GM12878 (cell line): ENCODE results near the gene SULF2. TPM values are rescaled to one million over a fixed set of nuclear protein-coding genes. Genes with fewer than 3 reads are reported as not detected.

ENCODE experiments used
- ATAC-seq: fragments of 200-7000 bp; cut with Tn5 transposase; 3 replicates; pipeline ENCODE4 v1.9.1; 2020; ENCODE audit warnings: mild to moderate bottlenecking, moderate library complexity
- BruUV-seq: library from RNA; stranded (reverse); fragments of 400-500 nt; replicated peaks from 2 replicates; lab custom pipeline; 2021; lab: Mats Ljungman, UMichigan
- CTCF ChIA-PET: fragments of 300-600 bp; sonication (Branson Sonifier 250); formaldehyde crosslinking; extraction: SDS; loops from one replicate; lab custom pipeline; 2021; ENCODE audit warnings: inconsistent platforms; lab: Yijun Ruan, JAX
- POLR2A ChIA-PET: fragments of 350-600 bp; formaldehyde crosslinking; extraction: SDS; loops from one replicate; lab custom pipeline; 2021; ENCODE audit warnings: inconsistent platforms; lab: Charles Lee
- RAD21 ChIA-PET: fragments of 300-600 bp; sonication (Branson Sonifier 250); formaldehyde crosslinking; loops from one replicate; lab custom pipeline; 2023; ENCODE audit warnings: antibody characterized with exemption; ENCODE audit not compliant: unreplicated experiment; lab: Charles Lee
- SMC1A ChIA-PET: fragments of 300-600 bp; sonication (Branson Sonifier 250); formaldehyde crosslinking; loops from one replicate; lab custom pipeline; 2023; ENCODE audit not compliant: unreplicated experiment, uncharacterized antibody; lab: Charles Lee
- DNase-seq: peaks from one replicate; pipeline ENCODE4 v3.0.0-alpha.2; 2011; ENCODE audit warnings: low read depth, low spot score
- FAIRE-seq: peaks from 3 replicates; lab custom pipeline; 2011; peaks lifted over from hg19 to GRCh38; lab: Jason Lieb, UNC
- H2AFZ ChIP-seq: 2 replicates; pipeline ENCODE4 v1.6.0; 2011; ENCODE audit warnings: low read depth, low read length, control low read depth; ENCODE audit not compliant: control insufficient read depth
- H3K27ac ChIP-seq: 2 replicates; pipeline ENCODE4 v1.5.1; 2011; ENCODE audit warnings: control low read depth; ENCODE audit not compliant: control insufficient read depth, insufficient read depth
- H3K27me3 ChIP-seq, 2 experiments: replicated peaks in 1 of 2; 2 replicates each; pipeline versions ENCODE4 v1.6.0 to v1.6.1; 2011; ENCODE audit warnings: low read length in 1 of 2; ENCODE audit not compliant: control insufficient read depth in 2 of 2, insufficient read depth in 2 of 2
- H3K36me3 ChIP-seq, 2 experiments: 2 replicates each; pipeline ENCODE4 v1.5.1; 2011; ENCODE audit warnings: low read length in 1 of 2; ENCODE audit not compliant: control insufficient read depth in 2 of 2, insufficient read depth in 2 of 2
- H3K4me1 ChIP-seq: 2 replicates; pipeline ENCODE4 v1.6.1; 2011; ENCODE audit warnings: mild to moderate bottlenecking, low read length, moderate library complexity, mixed read lengths; ENCODE audit not compliant: control insufficient read depth, insufficient read depth
- H3K4me2 ChIP-seq: 2 replicates; pipeline ENCODE4 v1.6.0; 2011; ENCODE audit warnings: control low read depth; ENCODE audit not compliant: control insufficient read depth, insufficient read depth
- H3K4me3 ChIP-seq: fragments of 200-600 bp; sonication (generic); 2 replicates; pipeline ENCODE4 v1.5.1; 2016
- H3K79me2 ChIP-seq: 2 replicates; pipeline ENCODE4 v1.6.0; 2011; ENCODE audit warnings: low read length; ENCODE audit not compliant: control insufficient read depth, insufficient read depth
- H3K9ac ChIP-seq: 2 replicates; pipeline ENCODE4 v1.8.0; 2011; ENCODE audit warnings: low read length, control low read depth, mixed read lengths; ENCODE audit not compliant: control insufficient read depth, insufficient read depth
- H3K9me3 ChIP-seq: replicated peaks from 3 replicates; pipeline ENCODE4 v1.5.1; 2011; ENCODE audit warnings: mild to moderate bottlenecking, low read length; ENCODE audit not compliant: control insufficient read depth, insufficient read depth
- H4K20me1 ChIP-seq: 2 replicates; pipeline ENCODE4 v1.6.0; 2011; ENCODE audit not compliant: control insufficient read depth, insufficient read depth
- EZH2 ChIP-seq: IDR thresholded peaks from 2 replicates; pipeline ENCODE4 v1.6.1; 2012; ENCODE audit warnings: low read depth, mild to moderate bottlenecking, control low read depth, inconsistent platforms, low read length, borderline replicate concordance; ENCODE audit not compliant: control insufficient read depth
- MYC ChIP-seq: IDR thresholded peaks from 2 replicates; pipeline ENCODE4 v1.6.1; 2011; ENCODE audit warnings: mild to moderate bottlenecking, low read length, moderate library complexity, inconsistent platforms; ENCODE audit not compliant: insufficient read depth, insufficient replicate concordance, insufficient read length, severe bottlenecking
- NFXL1 ChIP-seq: fragments of 450-650 bp; IDR thresholded peaks from 2 replicates; pipeline ENCODE4 v1.6.1; 2017; ENCODE audit warnings: antibody characterized with exemption, mild to moderate bottlenecking, borderline replicate concordance
- RCOR1 ChIP-seq: conservative IDR thresholded peaks from 2 replicates; pipeline ENCODE4 v1.6.1; 2012; ENCODE audit warnings: low read depth, low read length, improper control_type of control experiment
- SP1 ChIP-seq: IDR thresholded peaks from one replicate; pipeline ENCODE4 v1.6.1; 2011; ENCODE audit warnings: low read depth, low read length
- whole genome bisulfite sequencing: methylation state at CpG from one replicate; pipeline ENCODE4 v1.1.6; 2016; ENCODE audit warnings: low lambda C conversion rate; ENCODE audit not compliant: insufficient replicate concordance, insufficient coverage; ENCODE audit errors: missing lambda C conversion rate; 5-methylcytosine and 5-hydroxymethylcytosine counted together
- in situ Hi-C: fragments of 300-500 bp; cut with MboI; formaldehyde crosslinking; loops from 9 replicates; pipeline ENCODE4 v1.14.3; 2018; ENCODE audit warnings: mixed read lengths
- intact Hi-C: fragments of 100-400 bp; cut with micrococcal nuclease; formaldehyde crosslinking; loops from one replicate; pipeline ENCODE4 v1.14.2; 2022; ENCODE audit not compliant: unreplicated experiment
- polyA plus RNA-seq, 11 experiments: library from polyadenylated mRNA; depleted of rRNA in 4 of 11; unstranded in 6 of 11; stranded (reverse) in 5 of 11; fragments of >200 nt; fragmentation: Nextera tagmentation in 4 of 11; fragmentation: Illumina TruSeq in 1 of 11; extraction: Ambion mirVana in 4 of 11; extraction: Trizol in 1 of 11; gene quantifications; 1 replicate in 1 of 11; 2 replicates in 10 of 11; pipeline versions ENCODE4 v1.2.1 to v1.2.3, GENCODE V29; 2011 to 2016; ENCODE audit warnings: inconsistent platforms in 2 of 11, missing spikeins in 2 of 11, low read depth in 1 of 11
- total RNA-seq, 4 experiments: library from RNA; depleted of rRNA in 3 of 4; stranded (reverse); fragments of >200 nt in 3 of 4; fragmentation: Illumina TruSeq in 1 of 4; extraction: Trizol in 1 of 4; gene quantifications; 2 replicates each; pipeline versions ENCODE4 v1.2.1 to v1.2.3, GENCODE V29; 2013 to 2021
- TF ChIP-seq, protein P1 (sequence below): fragments of 150-350 bp; IDR thresholded peaks from 2 replicates; pipeline ENCODE4 v1.6.1; 2016; ENCODE audit warnings: low read depth, low read length

SULF2 gene
- total and polyA plus RNA-seq, 10 of the 15 experiments (the other 5 are each of a cell fraction or from before 2014, with no cell fraction given), result 0.69 to 4.1 (median 1.6) TPM

DNA sequence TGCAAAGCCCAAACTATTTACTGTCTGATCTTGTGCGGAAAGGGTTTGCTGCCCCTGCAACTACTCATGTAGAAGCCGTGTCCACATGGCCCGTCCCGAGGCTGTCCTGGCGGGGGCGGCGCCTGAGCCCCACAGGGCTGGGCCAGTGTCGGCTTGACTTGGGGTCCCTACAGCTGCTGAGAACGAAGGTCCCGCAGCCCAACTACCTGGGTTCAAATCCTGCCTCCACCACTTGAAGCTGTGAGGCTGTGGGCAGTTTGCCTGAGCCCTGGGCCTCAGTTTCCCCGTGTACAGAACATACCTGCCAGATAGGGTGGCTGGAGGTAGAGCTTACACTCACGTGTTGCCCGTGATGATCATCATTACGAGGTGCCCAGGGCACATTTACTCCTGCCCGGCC is 111.1 kb downstream of the SULF2 start:
- H3K4me1 ChIP-seq, result no peaks in the 10 kb centered on the region
- TF ChIP-seq NFXL1 (peak; percentile 27; the same call in 1 of the 2 replicates), RCOR1 (no peak), SP1 (no peak), MYC (no peak)
- WGBS, result 37% methylated on average over 13 of the region's 15 CpGs
- no peak overlapping the region for H2AFZ ChIP-seq
- no peak for FAIRE-seq
- intact Hi-C loops, result no loop called here
- H3K79me2 ChIP-seq, result no peaks in the 10 kb centered on the region
- no peak overlapping the region for H3K27ac ChIP-seq
- H3K27me3 ChIP-seq, result no peaks in the 10 kb centered on the region; a peak in 1 of 4 replicates
- ChIA-PET CTCF (interaction anchor here (1.3 to 2.4 kb wide), 3 partner anchors 10 to 290 kb away, joined by 3 to 10 read pairs (median 4); no protein-coding TSS in a partner anchor), POLR2A (no interaction called here), SMC1A (no interaction called here), RAD21 (no interaction called here)
- no peak for DNase-seq
- BruUV-seq, result no TSS peak
- ATAC-seq, result no peak
- no peaks in the 10 kb centered on the region for H3K9me3 ChIP-seq
- H3K9ac ChIP-seq, result no peak overlapping the region
- no peak overlapping the region for H3K4me3 ChIP-seq
- no peaks in the 10 kb centered on the region for H3K36me3 ChIP-seq
- H4K20me1 ChIP-seq, result no peaks in the 10 kb centered on the region
- in situ Hi-C loops, result no loop called here
- no peak overlapping the region for H3K4me2 ChIP-seq

DNA sequence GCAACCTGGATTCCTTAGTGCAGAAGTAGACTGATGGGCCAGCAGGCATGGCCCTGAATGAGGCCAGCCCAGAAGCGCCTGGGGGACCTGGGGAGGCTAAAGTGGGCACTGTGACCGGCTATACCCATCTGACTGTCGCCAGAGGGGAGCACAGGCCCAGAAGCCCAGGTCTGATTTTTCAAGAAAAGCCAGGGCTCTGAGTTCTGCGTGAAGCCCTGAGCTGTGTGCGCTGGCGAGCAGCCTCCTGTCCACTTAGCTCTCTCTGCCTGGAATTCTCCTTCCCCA is 111.7 kb downstream of the SULF2 start:
- ChIA-PET CTCF (interaction anchor here (1.3 kb wide), 1 partner anchor 9 kb away, joined by 4 read pairs; no protein-coding TSS in a partner anchor), POLR2A (no interaction called here), RAD21 (no interaction called here), SMC1A (no interaction called here)
- H3K4me3 ChIP-seq, result no peak overlapping the region
- no peak overlapping the region for H3K9ac ChIP-seq
- DNase-seq (no peak), ATAC-seq (no peak), FAIRE-seq (no peak)
- TF ChIP-seq, protein P1, sequence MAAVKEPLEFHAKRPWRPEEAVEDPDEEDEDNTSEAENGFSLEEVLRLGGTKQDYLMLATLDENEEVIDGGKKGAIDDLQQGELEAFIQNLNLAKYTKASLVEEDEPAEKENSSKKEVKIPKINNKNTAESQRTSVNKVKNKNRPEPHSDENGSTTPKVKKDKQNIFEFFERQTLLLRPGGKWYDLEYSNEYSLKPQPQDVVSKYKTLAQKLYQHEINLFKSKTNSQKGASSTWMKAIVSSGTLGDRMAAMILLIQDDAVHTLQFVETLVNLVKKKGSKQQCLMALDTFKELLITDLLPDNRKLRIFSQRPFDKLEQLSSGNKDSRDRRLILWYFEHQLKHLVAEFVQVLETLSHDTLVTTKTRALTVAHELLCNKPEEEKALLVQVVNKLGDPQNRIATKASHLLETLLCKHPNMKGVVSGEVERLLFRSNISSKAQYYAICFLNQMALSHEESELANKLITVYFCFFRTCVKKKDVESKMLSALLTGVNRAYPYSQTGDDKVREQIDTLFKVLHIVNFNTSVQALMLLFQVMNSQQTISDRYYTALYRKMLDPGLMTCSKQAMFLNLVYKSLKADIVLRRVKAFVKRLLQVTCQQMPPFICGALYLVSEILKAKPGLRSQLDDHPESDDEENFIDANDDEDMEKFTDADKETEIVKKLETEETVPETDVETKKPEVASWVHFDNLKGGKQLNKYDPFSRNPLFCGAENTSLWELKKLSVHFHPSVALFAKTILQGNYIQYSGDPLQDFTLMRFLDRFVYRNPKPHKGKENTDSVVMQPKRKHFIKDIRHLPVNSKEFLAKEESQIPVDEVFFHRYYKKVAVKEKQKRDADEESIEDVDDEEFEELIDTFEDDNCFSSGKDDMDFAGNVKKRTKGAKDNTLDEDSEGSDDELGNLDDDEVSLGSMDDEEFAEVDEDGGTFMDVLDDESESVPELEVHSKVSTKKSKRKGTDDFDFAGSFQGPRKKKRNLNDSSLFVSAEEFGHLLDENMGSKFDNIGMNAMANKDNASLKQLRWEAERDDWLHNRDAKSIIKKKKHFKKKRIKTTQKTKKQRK, result no peak
- TF ChIP-seq EZH2, result no peak
- H3K79me2 ChIP-seq, result no peaks in the 10 kb centered on the region
- in situ Hi-C loops (no loop called here), intact Hi-C loops (no loop called here)
- no peak overlapping the region for H3K27ac ChIP-seq
- H2AFZ ChIP-seq, result no peak overlapping the region
- H3K4me2 ChIP-seq, result no peak overlapping the region
- no peaks in the 10 kb centered on the region for H4K20me1 ChIP-seq
- H3K27me3 ChIP-seq, result no peaks in the 10 kb centered on the region; a peak in 1 of 4 replicates
- no TSS peak for BruUV-seq
- WGBS, result 33% methylated on average over 6 of the region's 6 CpGs
- no peaks in the 10 kb centered on the region for H3K36me3 ChIP-seq
- H3K9me3 ChIP-seq, result no peaks in the 10 kb centered on the region
- no peaks in the 10 kb centered on the region for H3K4me1 ChIP-seq
